K562 (cell line): ENCODE measurements around the gene CUL9. TPM values are rescaled to one million over a fixed set of nuclear protein-coding genes. Genes with fewer than 3 reads are reported as not detected.
A peak's percentile ranks its signal among the peaks of the same experiment; 100 is the strongest.

Experiments
- CREB5 ChIP-seq: fragments of 250-450 bp; sonication (Bioruptor Pico); IDR thresholded peaks from 2 replicates; pipeline ENCODE4 v1.5.0; 2020; ENCODE audit warnings: mild to moderate bottlenecking
- CUX1 ChIP-seq: fragments of 200-800 bp; sonication (Bioruptor generic); IDR thresholded peaks from 2 replicates; pipeline ENCODE4 v1.6.1; 2016; ENCODE audit warnings: missing genetic modification characterization, missing compliant biosample characterization
- GABPB2 ChIP-seq: fragments of 250-450 bp; sonication (Bioruptor Pico); conservative IDR thresholded peaks from 2 replicates; pipeline ENCODE4 v1.5.1; 2021; ENCODE audit warnings: mild to moderate bottlenecking
- HMGXB4 ChIP-seq: sonication (generic); formaldehyde crosslinking; IDR thresholded peaks from 2 replicates; pipeline ENCODE4 v1.8.1; 2023; ENCODE audit warnings: mild to moderate bottlenecking, missing genetic modification reagents
- MTA3 ChIP-seq: fragments of 450-650 bp; formaldehyde crosslinking; IDR thresholded peaks from 2 replicates; pipeline ENCODE4 v1.6.1; 2017; ENCODE audit warnings: mild to moderate bottlenecking, borderline replicate concordance
- YY1 ChIP-seq, 3 experiments: IDR thresholded peaks; 2 replicates each; pipeline ENCODE4 v1.6.1; 2011; ENCODE audit warnings: low read length in 2 of 3, mild to moderate bottlenecking in 2 of 3, moderate library complexity in 2 of 3, borderline replicate concordance in 1 of 3, control low read depth in 1 of 3, low read depth in 1 of 3; ENCODE audit not compliant: insufficient read depth in 3 of 3, insufficient replicate concordance in 2 of 3, control insufficient read depth in 1 of 3, insufficient read length in 1 of 3; ENCODE audit errors: extremely low read depth in 1 of 3
- ZNF407 ChIP-seq: fragments of 450-650 bp; IDR thresholded peaks from 2 replicates; pipeline ENCODE4 v1.6.1; 2016; ENCODE audit warnings: low read depth
- ZNF699 ChIP-seq: fragments of 250-450 bp; sonication (Bioruptor Pico); IDR thresholded peaks from 2 replicates; pipeline ENCODE4 v1.8.0; 2021; ENCODE audit warnings: mild to moderate bottlenecking, moderate library complexity; ENCODE audit not compliant: insufficient replicate concordance
- polyA plus RNA-seq, 8 experiments: library from polyadenylated mRNA; depleted of rRNA in 4 of 8; stranded (reverse) in 5 of 8; unstranded in 3 of 8; fragments of >200 nt; fragmentation: Nextera tagmentation in 2 of 8; fragmentation: Illumina TruSeq in 1 of 8; extraction: Ambion mirVana in 2 of 8; extraction: Trizol in 1 of 8; gene quantifications; 2 replicates each; pipeline versions ENCODE4 v1.2.1 to v1.2.3, GENCODE V29; 2011 to 2014; ENCODE audit warnings: inconsistent platforms in 1 of 8, missing spikeins in 1 of 8
- total RNA-seq, 7 experiments: library from RNA; depleted of rRNA in 6 of 7; stranded (reverse); fragments of >200 nt in 6 of 7; fragmentation: Illumina TruSeq in 2 of 7; extraction: Trizol in 2 of 7; gene quantifications; 2 replicates each; pipeline versions ENCODE4 v1.2.1 to v1.2.3, GENCODE V29; 2011 to 2021; ENCODE audit warnings: low replicate concordance in 1 of 7

Gene CUL9
- total and polyA plus RNA-seq, 9 of the 15 experiments (the other 6 are each of a cell fraction or from before 2014, with no cell fraction given) = 0.50 to 20.7 (median 6.6) TPM

- TF ChIP-seq ZNF407 = no peak
- no peak for TF ChIP-seq CUX1 (CRISPR knock-in tag)
- peak; percentile 94 for TF ChIP-seq MTA3
- TF ChIP-seq CREB5 (CRISPR knock-in tag) = no peak
- TF ChIP-seq HMGXB4 (CRISPR knock-in tag) = peak; percentile 97
- TF ChIP-seq ZNF699 (CRISPR knock-in tag) = no peak
- TF ChIP-seq YY1 (IDR thresholded peaks at IDR 0.05; ENCODE audit: borderline replicate concordance in 1 of 3, control insufficient read depth in 1 of 3, extremely low read depth in 1 of 3, insufficient read depth in 3 of 3, insufficient read length in 1 of 3, insufficient replicate concordance in 2 of 3, low read depth in 1 of 3, low read length in 2 of 3) = peak; percentile 29 to 84 (median 82)
- TF ChIP-seq GABPB2 (CRISPR knock-in tag) = no peak
These were observed 10.9 kb upstream of the CUL9 start, which contains the start of gene SRF (continued) for GRCh38 chr6:43170931-43171706.
